Caco-2 (cell line): ENCODE results near the gene HOXA2. TPM values are rescaled to one million over a fixed set of nuclear protein-coding genes. Genes with fewer than 3 reads are reported as not detected.

Experiments
- BruUV-seq: library from RNA; stranded (reverse); fragments of 400-500 nt; replicated peaks from 2 replicates; lab custom pipeline; 2021; lab: Mats Ljungman, UMichigan
- CTCF ChIA-PET: fragments of 300-600 bp; sonication (Branson Sonifier 250); formaldehyde crosslinking; loops from one replicate; lab custom pipeline; 2022; ENCODE audit warnings: antibody characterized with exemption; lab: Charles Lee
- POLR2A ChIA-PET: fragments of 300-600 bp; sonication (Branson Sonifier 250); formaldehyde crosslinking; loops from one replicate; lab custom pipeline; 2022; ENCODE audit warnings: antibody characterized with exemption; lab: Charles Lee
- DNase-seq, 2 experiments: peaks; one replicate each; pipeline versions ENCODE4 v3.0.0 to v3.0.0-alpha.2; 2020 to 2022
- H3K27me3 ChIP-seq: replicated peaks from 2 replicates; pipeline ENCODE4 v1.6.0; 2011; ENCODE audit warnings: low read length; ENCODE audit not compliant: control insufficient read depth, insufficient read depth
- H3K36me3 ChIP-seq: 2 replicates; pipeline ENCODE4 v1.5.1; 2011; ENCODE audit warnings: low read length; ENCODE audit not compliant: control insufficient read depth, insufficient read depth
- H3K4me1 ChIP-seq: fragments of 250-450 bp; sonication (Bioruptor Pico); 2 replicates; pipeline ENCODE4 v1.5.1; 2020; ENCODE audit warnings: mild to moderate bottlenecking
- H3K4me3 ChIP-seq: 2 replicates; pipeline ENCODE4 v1.5.1; 2011; ENCODE audit warnings: low read depth, mild to moderate bottlenecking, control low read depth, low read length
- H3K9me3 ChIP-seq: fragments of 250-450 bp; sonication (Bioruptor Pico); 2 replicates; pipeline ENCODE4 v1.5.1; 2020; ENCODE audit warnings: mild to moderate bottlenecking, moderate library complexity
- H3K27ac Mint-ChIP-seq: one replicate; pipeline ENCODE4 v1.8.0; 2022; ENCODE audit warnings: mixed read lengths; ENCODE audit not compliant: unreplicated experiment
- H3K27me3 Mint-ChIP-seq: one replicate; pipeline ENCODE4 v1.8.0; 2022; ENCODE audit warnings: mixed read lengths; ENCODE audit not compliant: insufficient read depth, unreplicated experiment
- H3K36me3 Mint-ChIP-seq: one replicate; pipeline ENCODE4 v1.8.0; 2022; ENCODE audit warnings: mild to moderate bottlenecking, mixed read lengths; ENCODE audit not compliant: insufficient read depth, unreplicated experiment
- H3K4me1 Mint-ChIP-seq: one replicate; pipeline ENCODE4 v1.8.0; 2022; ENCODE audit warnings: low read depth, mixed read lengths; ENCODE audit not compliant: unreplicated experiment
- H3K4me3 Mint-ChIP-seq: one replicate; pipeline ENCODE4 v1.8.0; 2022; ENCODE audit warnings: mild to moderate bottlenecking, moderate library complexity, mixed read lengths; ENCODE audit not compliant: unreplicated experiment
- H3K9me3 Mint-ChIP-seq: one replicate; pipeline ENCODE4 v1.8.0; 2022; ENCODE audit warnings: mixed read lengths; ENCODE audit not compliant: unreplicated experiment
- CTCF ChIP-seq, 2 experiments: fragments of 200-600 bp in 1 of 2; IDR thresholded peaks; 1 replicate in 1 of 2; 2 replicates in 1 of 2; pipeline versions ENCODE4 v1.5.1 to v1.8.0; 2011 to 2022; ENCODE audit warnings: antibody characterized with exemption in 1 of 2, control low read depth in 1 of 2, inconsistent platforms in 1 of 2, low read depth in 1 of 2, low read length in 1 of 2, mild to moderate bottlenecking in 1 of 2, moderate library complexity in 1 of 2; ENCODE audit not compliant: insufficient read depth in 1 of 2, severe bottlenecking in 1 of 2, unreplicated experiment in 1 of 2
- intact Hi-C: fragments of 100-400 bp; cut with micrococcal nuclease; formaldehyde crosslinking; loops from one replicate; pipeline ENCODE4 v1.10.0; 2022; ENCODE audit not compliant: unreplicated experiment
- total RNA-seq: library from RNA; stranded (reverse); gene quantifications from 2 replicates; pipeline ENCODE4 v1.2.3, GENCODE V29; 2022

The HOXA2 gene
- total RNA-seq, 1 experiment from 2014 or later, result 1.5 TPM

GRCh38 chr7:27131390-27131819 is 28.9 kb upstream of the HOXA2 start:
- peaks cover 29% of the 10 kb centered on the region for H3K4me1 ChIP-seq
- intact Hi-C loops, result loop anchor here (2.0 kb wide), 1 partner anchor 17 kb away; no protein-coding TSS in a partner anchor
- no peaks in the 10 kb centered on the region for H3K27me3 ChIP-seq
- H3K9me3 ChIP-seq, result no peaks in the 10 kb centered on the region
- TSS peak; percentile 46 for BruUV-seq
- DNase-seq, result no peak
- no peaks in the 10 kb centered on the region for H3K9me3 Mint-ChIP-seq
- no peaks in the 10 kb centered on the region for H3K36me3 ChIP-seq
- peak overlapping the region; percentile 57 for H3K27ac Mint-ChIP-seq
- POLR2A ChIA-PET, result interaction anchor here (0.6 to 2.2 kb wide), 7 partner anchors 9 to 77 kb away, joined by 3 to 19 read pairs (median 3); no protein-coding TSS in a partner anchor
- H3K27me3 Mint-ChIP-seq, result no peaks in the 10 kb centered on the region
- peaks cover 27% of the 10 kb centered on the region for H3K4me1 Mint-ChIP-seq
- peak overlapping the region; percentile 53 for H3K4me3 ChIP-seq
- CTCF ChIA-PET, result interaction anchor here (0.6 to 1.4 kb wide), 5 partner anchors 20 to 274 kb away, joined by 3 to 9 read pairs (median 3); partner anchors contain the start of gene HOXA7
- peak overlapping the region; percentile 76 for H3K4me3 Mint-ChIP-seq
- no peaks in the 10 kb centered on the region for H3K36me3 Mint-ChIP-seq
- TF ChIP-seq CTCF (IDR thresholded peaks at IDR 0.05; ENCODE audit: insufficient read depth in 1 of 2, low read depth in 1 of 2, low read length in 1 of 2, severe bottlenecking in 1 of 2, unreplicated experiment in 1 of 2), result no peak

- H3K4me1 Mint-ChIP-seq, result peaks cover 33% of the 10 kb centered on the region
- intact Hi-C loops, result loop anchor here (1.0 to 2.0 kb wide), 2 partner anchors 8 to 16 kb away; no protein-coding TSS in a partner anchor
- no peaks in the 10 kb centered on the region for H3K36me3 Mint-ChIP-seq
- BruUV-seq, result no TSS peak
- no peaks in the 10 kb centered on the region for H3K9me3 Mint-ChIP-seq
- Histone ChIP-seq H3K4me1 (peaks cover 28% of the 10 kb centered on the region), H3K27me3 (no peaks in the 10 kb centered on the region), H3K36me3 (no peaks in the 10 kb centered on the region), H3K4me3 (peak within 1 kb of the TSS; percentile 53), H3K9me3 (no peaks in the 10 kb centered on the region)
- peak within 1 kb of the TSS; percentile 76 for H3K4me3 Mint-ChIP-seq
- TF ChIP-seq CTCF (IDR thresholded peaks at IDR 0.05; ENCODE audit: insufficient read depth in 1 of 2, low read depth in 1 of 2, low read length in 1 of 2, severe bottlenecking in 1 of 2, unreplicated experiment in 1 of 2), result no peak
- ChIA-PET POLR2A (interaction anchor here (0.6 to 2.2 kb wide), 9 partner anchors 8 to 279 kb away, joined by 3 to 19 read pairs (median 3); no protein-coding TSS in a partner anchor), CTCF (interaction anchor here (0.6 to 1.4 kb wide), 6 partner anchors 20 to 450 kb away, joined by 3 to 9 read pairs (median 3); partner anchors contain the start of gene HOXA7)
- peak; percentile 94 to 97 for DNase-seq
- H3K27ac Mint-ChIP-seq, result peak within 1 kb of the TSS; percentile 57
- no peaks in the 10 kb centered on the region for H3K27me3 Mint-ChIP-seq
Measured at GRCh38 chr7:27130540-27131389, 28.3 kb upstream of the HOXA2 start, which contains the start of gene HOXA4. TSS of gene HOXA4 (minus strand) at chr7:27130757. CDS start at chr7:27130733, 24 bp downstream.
